Right kidney (tissue), 1 donor: ENCODE data around the gene C4BPB.

Experiments used
- DNase-seq: peaks from one replicate; pipeline ENCODE4 v3.0.0-alpha.2; 2016

Gene C4BPB

DNA sequence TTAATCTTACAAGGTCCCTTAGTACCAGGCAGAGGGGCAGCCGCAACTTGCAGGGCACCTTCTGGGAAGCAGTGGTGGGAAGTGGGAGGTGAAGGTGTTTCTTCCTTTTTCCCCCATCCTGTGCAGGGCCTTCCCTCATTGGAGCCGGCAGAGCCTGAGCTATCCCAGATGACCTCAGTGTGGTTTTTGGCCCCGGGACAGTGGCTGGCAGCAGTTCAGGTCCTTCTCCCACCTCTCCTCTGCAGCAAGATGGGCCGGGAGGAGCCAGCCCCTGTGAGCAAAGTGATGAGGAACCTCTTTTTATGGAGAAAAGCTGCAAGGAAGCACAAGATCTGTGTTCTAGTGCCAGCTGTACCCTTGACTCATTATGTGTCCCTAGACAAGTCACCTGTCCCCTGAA, 28.8 kb upstream of the C4BPB start:
- no peak for DNase-seq

- DNase-seq = no peak
Measured at GRCh38 chr1:207060596-207060995, 28.1 kb upstream of the C4BPB start.

DNA sequence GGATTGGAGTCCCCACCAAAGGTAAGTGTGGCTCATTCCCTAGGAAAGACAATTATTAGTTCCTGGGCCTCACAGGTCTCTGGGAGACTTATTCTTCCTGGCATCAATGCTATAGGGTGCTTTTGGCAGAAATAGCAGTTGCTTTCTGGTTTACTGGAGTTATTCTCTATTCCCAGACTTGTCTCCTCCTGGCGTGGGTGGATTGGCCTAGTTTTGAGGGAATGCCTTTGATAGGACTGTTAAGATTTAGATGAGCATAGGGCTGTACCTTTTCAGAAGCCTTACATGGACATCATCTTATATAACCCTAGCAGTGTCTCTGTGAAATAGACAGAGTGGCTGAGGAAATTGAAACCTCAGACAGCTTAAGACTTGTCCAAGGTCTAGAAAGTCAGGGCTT, 26.6 kb upstream of the C4BPB start:
- no peak for DNase-seq

DNA sequence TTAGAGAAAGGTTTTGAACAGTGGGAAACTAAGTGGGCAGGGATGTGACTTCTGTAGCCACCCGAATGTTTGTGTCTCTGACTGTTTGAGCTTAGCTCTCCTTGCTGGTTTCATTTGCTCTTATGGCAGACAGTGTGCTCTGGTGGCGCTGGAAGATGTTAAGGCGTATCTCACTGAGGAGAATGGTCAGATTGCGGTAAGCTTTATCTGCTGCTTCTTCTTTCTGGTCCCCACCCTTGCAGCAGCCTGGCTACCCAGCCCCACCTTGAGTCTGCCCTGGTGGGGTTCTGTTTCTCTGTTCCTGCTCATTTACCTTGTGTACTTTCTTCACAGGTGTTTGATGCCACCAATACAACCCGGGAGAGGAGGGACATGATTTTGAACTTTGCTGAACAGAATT, 25.6 kb upstream of the C4BPB start:
- no peak for DNase-seq

GRCh38 chr1:207064561-207064960, 24.1 kb upstream of the C4BPB start:
- no peak for DNase-seq

DNA sequence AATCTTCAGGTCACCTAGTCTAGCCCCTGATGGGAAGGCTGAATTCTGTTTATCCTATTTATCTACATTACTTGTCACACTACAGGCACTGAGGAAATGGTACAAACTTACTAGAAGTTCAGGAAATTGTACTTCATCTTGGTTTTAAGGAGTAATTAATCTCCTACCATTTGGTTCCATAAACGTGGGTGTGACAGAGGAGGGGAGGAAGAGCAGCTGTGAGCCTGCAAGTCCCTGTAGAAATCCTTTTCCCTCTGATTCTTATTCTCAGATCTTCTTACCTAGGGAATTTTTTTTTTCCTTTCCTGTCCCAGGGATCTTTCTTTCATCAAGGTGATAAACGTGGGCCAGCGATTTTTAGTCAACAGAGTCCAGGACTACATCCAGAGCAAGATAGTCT, 21.5 kb upstream of the C4BPB start:
- DNase-seq = no peak

GRCh38 chr1:207067665-207068064, 21.0 kb upstream of the C4BPB start:
- no peak for DNase-seq

DNA sequence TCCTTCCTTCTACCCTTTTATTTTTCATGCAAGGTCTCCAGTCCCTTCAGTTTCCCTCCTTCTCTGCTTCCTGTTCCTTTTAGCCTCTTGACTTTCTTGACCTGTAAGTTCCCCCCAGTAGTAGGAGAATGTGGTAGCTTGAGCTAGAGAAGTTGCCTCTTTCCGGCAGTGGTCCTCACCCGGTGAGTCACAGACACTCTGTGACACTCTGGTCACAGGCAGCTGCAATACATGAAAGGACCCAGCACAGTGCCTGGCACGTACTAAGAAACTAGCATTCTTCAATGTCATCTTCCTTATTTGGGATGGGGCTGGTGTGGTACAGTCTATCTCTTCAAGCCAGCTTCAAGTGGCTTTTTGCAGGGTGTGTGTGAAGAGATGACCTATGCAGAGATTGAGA, 19.6 kb upstream of the C4BPB start:
- DNase-seq = no peak

GRCh38 chr1:207069858-207070506, 18.7 kb upstream of the C4BPB start:
- no peak for DNase-seq

GRCh38 chr1:207070811-207071210, 17.8 kb upstream of the C4BPB start:
- no peak for DNase-seq

DNA sequence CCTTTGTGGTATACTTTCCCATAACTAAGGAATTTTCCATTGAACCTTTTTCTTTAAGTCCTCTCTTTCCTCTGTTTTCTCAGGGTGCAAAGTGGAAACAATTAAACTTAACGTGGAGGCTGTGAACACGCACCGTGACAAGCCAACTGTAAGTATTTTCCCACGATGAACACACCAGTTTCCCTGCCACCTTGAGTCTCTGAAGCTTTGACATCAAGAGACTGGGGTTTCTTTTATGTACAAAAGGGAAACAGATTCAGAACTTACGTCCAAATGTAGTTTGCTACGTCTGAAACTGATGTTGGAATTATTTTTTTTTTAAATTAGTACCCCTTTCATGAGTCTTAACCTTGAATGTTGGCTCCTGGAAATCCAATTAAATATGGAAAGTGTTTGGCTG, 17.2 kb upstream of the C4BPB start:
- DNase-seq = no peak

- DNase-seq = no peak
Measured at GRCh38 chr1:207072233-207072632, 16.4 kb upstream of the C4BPB start.

- DNase-seq = no peak
Measured at GRCh38 chr1:207073906-207074820, 14.5 kb upstream of the C4BPB start.

GRCh38 chr1:207076181-207076955, 12.3 kb upstream of the C4BPB start:
- DNase-seq = no peak

- DNase-seq = no peak
Measured at GRCh38 chr1:207077012-207077411, 11.6 kb upstream of the C4BPB start.

- DNase-seq = no peak
Measured at GRCh38 chr1:207077470-207078377, 10.9 kb upstream of the C4BPB start.

GRCh38 chr1:207078578-207079132, 10.0 kb upstream of the C4BPB start:
- DNase-seq = no peak

- DNase-seq = no peak
Measured at GRCh38 chr1:207079706-207080241, 8.9 kb upstream of the C4BPB start.

DNA sequence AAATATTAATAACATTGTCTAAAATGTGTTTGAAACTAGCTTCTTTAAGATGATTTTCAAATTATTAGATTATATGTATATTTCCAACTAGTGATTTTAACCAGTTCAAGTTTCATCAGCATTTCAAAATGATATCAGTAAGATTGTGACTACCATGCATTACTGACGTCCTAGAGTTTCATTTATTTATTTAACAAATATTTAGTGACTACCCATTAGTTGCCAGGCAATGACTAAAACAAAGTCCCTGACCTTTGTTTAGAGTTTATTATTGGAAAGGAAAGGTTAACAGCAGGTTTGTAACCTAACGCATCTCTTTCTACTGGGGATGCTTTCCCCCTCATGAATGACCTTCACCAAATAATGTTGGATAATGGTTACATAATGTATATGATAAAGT, 7.6 kb upstream of the C4BPB start:
- no peak for DNase-seq

DNA sequence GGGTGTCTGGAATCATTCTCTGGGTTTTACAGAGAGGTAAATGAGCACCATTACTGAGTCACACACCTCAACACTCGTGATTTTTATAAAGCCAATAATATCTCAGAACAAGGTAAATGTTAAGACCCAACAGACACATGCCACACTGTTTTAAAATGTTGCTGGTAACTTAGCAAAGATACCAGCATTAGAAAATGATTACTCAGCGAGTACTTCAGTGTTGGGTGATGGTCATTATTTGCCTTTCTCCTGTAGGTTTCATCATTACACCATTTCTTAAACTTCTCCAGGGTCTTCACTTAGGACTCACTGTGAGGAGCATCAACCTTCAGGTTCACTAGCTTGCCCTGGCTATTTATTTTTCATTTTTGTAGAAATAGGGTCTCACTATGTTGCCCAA, 6.9 kb upstream of the C4BPB start:
- no peak for DNase-seq

DNA sequence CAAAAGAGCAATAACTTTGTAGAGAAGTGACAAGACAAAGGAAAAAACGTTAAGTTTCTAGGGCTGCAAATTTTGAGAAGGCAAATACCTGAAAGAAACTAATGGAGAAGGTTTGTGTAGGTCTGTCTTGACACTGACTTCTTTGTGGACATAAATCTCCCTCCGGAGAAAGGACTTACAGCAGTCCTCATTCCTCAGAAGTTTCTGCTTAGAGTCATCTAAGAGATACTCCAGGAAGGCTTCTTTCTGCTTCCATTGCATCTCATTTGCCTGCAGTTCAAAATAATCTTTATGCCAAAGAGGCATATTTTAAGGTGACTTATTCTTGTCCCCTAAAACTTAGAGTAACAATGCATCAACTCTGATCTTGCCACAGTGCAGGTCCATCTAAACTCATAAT, 4.4 kb upstream of the C4BPB start:
- no peak for DNase-seq
